Inferior parietal cortex (tissue), 1 donor: Measurements from ENCODE around the gene LRP5.
"Not testable (repeated sequence)": the region's sequence is repeated elsewhere in the genome, so short reads cannot be mapped to it uniquely, and the experiment has no call there.

Experiments
- DNase-seq: peaks from one replicate; pipeline ENCODE4 v3.0.0-alpha.2; 2016; ENCODE audit errors: extremely low spot score

The LRP5 gene

GRCh38 chr11:68282141-68282860, 30.1 kb upstream of the LRP5 start:
- DNase-seq, result no peak

GRCh38 chr11:68282861-68283230, 29.5 kb upstream of the LRP5 start:
- no peak for DNase-seq

DNA sequence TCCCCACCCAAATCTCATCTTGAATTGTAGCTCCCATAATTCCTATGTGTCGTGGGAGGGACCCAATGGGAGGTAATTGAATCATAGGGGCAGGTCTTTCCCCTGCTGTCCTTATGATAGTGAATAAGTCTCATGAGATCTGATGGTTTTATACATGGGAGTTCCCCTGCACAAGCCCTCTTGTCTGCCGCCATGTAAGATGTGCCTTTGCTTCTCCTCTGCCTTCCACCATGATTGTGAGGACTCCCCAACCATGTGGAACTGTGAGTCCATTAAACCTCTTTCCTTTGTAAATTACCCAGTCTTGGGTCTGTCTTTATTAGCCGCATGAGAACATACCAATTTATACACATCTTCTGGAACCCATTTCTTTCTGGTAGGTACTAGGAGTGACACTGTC, 27.8 kb upstream of the LRP5 start:
- DNase-seq, result not testable (repeated sequence)

- no peak for DNase-seq
Observed at GRCh38 chr11:68287419-68287818, 25.0 kb upstream of the LRP5 start.

- no peak for DNase-seq
Observed at GRCh38 chr11:68289456-68289855, 22.9 kb upstream of the LRP5 start.

DNA sequence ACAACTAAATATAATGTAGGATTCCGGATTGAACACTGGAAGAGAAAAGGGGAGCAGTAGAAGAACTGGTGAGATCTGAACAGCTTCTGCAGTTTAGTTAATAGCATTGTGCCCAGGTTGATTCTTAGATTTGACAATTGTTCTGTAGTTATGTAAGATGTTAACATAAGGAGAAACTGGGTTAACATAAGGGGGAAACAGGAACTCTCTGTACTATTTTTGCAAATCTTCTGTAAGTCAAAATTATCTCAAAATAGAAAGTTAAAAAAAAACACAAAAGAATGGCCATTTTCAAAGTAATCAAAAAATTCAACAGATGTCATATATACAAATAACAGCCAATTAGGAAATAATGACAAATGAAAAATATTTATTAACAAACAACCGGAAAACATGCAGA, 18.7 kb upstream of the LRP5 start:
- no peak for DNase-seq

GRCh38 chr11:68295271-68295670, 17.1 kb upstream of the LRP5 start:
- DNase-seq, result no peak

- no peak for DNase-seq
Observed at GRCh38 chr11:68295940-68296339, 16.5 kb upstream of the LRP5 start.

DNA sequence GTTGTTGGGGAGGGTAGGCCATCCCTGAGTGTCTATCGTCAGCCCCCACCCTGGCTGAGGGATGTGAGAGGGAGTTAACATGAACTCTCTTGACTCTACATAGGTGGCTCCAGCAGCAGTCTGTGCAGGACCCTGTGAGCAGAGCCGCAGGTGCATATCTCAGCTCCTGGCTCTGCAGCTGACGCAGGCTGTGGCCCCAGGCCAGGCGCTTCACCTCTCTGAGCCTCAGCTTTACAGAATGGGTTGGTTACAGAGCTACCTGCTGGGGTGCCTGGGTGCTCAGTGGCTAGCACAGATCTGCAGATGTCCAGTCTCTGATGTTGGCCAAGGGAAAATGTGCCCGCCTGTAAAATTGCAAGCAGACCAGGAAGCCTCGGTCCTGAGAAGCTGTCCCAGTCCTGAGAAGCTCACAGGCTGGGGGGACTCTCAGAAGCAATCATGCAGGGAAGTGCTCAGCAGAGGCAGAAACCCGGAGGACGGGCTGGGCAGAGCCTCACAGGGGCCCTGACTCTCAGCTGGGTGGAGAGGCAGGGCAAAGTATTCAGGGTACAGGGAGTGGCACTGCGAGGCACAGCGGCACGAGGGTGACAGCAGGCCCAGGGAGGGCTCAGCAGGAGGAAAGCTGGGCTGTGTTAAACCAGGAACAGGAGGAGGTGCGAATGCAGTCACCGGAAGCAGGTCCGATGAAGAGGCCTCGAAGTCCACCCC, 15.9 kb upstream of the LRP5 start:
- DNase-seq, result no peak

GRCh38 chr11:68297052-68297378, 15.4 kb upstream of the LRP5 start:
- no peak for DNase-seq

- DNase-seq, result no peak
Observed at GRCh38 chr11:68297494-68297811, 14.9 kb upstream of the LRP5 start.

DNA sequence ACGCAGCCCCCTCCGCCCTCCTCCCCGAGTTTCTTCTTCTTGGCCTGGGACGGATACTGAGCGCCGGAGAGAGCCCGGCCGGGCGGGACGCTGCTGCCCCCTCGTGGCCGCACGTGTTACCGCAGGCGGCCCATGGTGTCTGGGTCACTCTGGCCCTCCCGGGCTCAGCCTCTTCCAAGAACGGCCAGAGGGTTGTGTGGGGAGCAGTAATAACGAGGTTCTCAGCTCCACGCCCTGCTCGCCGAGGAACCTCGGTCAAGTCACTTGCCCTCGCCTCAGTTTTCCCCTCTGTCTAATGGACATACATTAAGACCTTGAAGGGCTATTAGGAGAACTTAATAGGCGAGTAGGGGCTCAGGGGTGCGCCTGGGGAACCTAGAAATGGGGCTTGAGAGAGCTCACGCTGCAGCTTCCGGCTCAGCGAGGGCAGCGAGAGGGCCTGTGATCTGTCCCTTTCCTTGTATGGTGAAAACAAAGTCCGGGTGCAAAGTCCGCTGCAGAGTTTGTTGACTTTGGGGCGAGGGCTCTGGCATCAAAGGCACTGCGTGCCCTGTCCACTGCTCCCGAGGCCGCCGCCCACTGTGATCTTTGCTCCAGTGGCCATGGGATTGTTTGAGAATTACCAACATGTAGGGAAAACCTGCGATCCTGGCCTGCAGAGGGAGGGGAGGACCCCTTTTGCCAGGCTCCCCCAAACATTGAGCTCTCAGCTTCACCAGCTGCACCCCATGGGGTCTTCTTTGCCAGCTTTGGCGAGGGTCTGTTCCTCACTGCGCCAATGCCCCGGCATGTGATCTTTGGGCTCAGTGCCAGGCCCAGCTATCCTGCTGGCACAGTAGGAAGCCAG, 14.4 kb upstream of the LRP5 start:
- DNase-seq, result peak; percentile 77

DNA sequence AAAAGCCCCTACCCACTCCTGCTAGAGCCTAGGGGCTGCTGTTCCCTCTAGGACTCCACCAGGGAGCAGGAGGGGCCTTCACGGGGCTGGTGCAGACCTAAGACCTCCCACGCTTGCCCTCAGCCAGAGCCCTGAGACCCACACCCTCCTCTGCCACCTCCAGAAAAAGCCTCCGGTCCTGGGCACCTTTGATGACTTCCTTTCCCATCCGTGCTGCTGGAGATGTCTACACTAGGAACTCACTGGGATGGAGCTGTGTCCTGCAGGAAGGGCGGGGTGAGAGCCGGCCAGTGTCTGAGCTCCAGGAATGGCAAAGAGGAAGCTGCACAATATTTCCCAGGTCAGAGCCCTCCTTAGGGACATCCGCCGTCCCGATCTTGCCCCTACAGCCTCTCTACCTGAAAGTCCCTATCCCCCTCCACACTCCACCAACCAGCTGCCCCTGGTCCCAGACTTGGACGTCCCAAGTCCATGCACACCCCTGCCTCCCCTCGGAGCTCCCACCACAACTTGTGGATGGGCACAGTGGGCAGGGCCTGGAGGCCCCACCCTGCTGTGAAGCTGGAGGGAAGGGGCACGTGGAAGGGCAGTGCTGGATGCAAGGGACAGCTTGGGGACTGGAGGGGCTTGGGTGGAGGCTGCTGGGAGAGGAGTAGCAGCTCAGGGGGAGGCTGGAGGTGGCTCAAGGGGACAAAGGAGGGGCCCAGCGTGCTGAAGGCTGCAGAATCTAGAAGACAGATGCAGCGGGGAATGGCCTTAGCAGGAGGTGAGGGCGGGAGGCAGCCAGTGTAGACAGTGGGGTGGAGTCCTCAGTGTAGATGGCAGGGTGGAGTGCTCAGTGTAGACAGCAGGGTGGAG, 13.5 kb upstream of the LRP5 start:
- DNase-seq, result no peak

- DNase-seq, result not testable (repeated sequence)
Observed at GRCh38 chr11:68299517-68299879, 12.9 kb upstream of the LRP5 start.

DNA sequence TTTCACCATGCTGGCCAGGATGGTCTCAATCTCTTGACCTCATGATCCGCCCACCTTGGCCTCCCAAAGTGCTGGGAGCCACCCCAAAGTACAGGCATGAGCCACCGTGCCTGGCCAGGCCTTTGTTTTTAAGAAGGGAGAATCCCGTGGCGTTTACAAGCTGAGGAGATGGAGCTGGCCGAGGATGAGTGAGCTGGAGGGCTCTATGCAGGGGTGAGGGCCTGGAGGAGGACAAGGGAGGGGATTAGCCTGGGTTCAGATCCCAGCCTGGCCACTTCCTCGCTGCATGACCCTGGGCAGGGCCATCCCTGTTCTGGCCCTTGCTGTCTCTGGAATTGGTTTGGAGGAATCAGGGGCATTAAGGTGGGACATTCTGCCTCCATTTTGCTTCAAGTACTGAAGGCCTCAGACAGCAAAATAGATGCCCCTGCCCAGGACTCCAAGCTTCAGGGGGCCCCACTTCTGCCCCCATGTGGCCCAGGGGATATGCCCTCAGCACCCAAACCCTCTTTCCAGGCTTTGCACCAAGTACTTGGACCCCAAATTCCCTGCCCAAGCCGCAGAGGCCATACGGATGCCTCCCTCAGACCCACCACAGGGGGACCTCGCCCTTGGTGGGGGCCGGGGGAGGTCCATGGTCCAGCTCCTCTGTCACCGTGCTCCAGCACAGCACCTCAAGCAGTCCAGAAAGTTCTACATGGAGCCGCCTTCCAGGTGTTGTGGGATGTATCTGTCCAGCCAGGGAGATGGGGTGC, 12.1 kb upstream of the LRP5 start:
- DNase-seq, result no peak

- DNase-seq, result no peak
Observed at GRCh38 chr11:68302256-68302655, 10.1 kb upstream of the LRP5 start.

DNA sequence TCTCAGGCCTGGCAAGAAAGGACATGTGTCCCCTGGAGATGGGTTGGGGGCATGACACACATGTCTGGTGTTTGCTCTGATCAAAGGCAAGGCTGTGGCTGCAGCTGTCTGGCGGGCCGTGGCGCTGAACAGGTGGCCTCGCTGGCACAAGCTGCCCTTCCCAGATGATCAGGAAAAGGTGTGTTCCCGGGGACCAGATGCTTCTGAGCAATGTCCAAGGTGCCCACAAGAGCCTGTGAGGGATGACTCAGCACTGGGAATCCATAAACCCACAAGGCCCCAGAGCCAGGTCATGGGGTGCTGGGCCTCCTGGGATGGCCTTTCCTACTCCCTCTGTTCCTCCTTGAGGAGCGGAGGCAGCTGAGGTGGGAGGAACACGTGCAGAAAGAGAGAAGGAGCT, 9.7 kb upstream of the LRP5 start:
- DNase-seq, result no peak

DNA sequence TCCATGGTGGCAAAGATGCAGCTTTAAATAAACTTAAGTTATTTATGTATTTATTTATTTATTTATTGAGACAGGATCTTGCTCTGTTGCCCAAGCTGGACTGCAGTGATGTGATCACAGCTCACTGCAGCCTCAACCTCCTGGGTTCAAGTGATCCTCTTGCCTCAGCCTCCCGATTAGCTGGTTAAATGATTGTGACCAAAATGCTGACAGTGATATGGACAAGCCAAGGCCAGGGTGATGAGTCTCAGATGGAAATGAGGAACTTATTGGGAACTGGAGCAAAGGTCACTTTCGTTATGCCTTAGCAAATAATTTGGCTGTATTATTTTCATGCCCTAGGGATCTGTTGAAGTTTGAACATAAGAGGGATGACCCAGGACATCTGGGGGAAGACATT, 9.3 kb upstream of the LRP5 start:
- DNase-seq, result no peak

- no peak for DNase-seq
Observed at GRCh38 chr11:68303982-68304780, 8.2 kb upstream of the LRP5 start.

DNA sequence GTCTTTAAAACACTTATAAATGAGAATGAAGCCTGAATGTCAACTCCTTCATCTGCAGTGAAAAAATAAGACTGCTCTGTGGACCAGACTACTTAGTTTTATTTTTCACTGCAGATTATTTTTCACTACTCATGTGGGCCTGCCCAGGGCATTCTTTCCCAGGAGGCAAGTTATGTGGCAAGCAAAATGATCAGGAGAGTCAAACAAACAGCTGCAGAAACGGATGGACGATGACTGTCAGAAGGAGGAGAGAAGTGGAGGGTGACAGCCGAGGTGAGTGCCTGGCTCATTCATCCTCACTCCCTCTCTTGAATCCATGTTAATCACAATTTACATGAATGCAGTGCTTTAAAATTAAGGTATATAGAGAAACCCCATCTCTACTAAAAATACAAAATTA, 5.8 kb upstream of the LRP5 start:
- DNase-seq, result no peak

DNA sequence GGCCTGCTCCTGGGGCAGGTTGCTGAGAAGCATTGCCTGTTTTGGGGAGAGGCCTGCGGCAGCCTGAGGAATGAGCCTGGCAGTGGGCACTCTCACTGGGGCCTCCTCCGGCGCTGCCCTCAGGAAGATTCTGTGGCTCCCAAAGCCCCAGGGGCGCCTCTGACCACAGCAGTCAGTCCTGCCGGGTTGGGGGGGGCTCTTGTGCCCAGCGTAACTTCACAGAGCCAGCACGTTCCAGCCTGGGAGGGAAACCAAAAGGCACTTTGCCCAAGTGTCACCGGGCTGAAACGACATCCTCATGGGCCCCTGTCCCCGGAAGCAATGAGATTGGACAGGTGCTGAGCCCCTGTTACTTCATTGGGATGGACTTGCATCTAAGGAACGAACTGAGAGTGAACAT, 4.3 kb upstream of the LRP5 start:
- DNase-seq, result no peak
